H1 (cell line): ENCODE data around the gene KERA. TPM values are rescaled to one million over a fixed set of nuclear protein-coding genes. Genes with fewer than 3 reads are reported as not detected.

Experiments
- BRCA1 ChIP-seq: IDR thresholded peaks from 2 replicates; pipeline ENCODE4 v1.6.1; 2012; ENCODE audit warnings: low read depth, low read length, improper control_type of control experiment
- CHD1 ChIP-seq: IDR thresholded peaks from 2 replicates; pipeline ENCODE4 v1.6.1; 2012; ENCODE audit warnings: low read depth, low read length, improper control_type of control experiment
- CHD2 ChIP-seq: IDR thresholded peaks from 2 replicates; pipeline ENCODE4 v1.6.1; 2012; ENCODE audit warnings: low read length, improper control_type of control experiment
- CHD7 ChIP-seq: fragments of 300-600 bp; sonication (generic); IDR thresholded peaks from 2 replicates; pipeline ENCODE4 v1.7.1; 2012; ENCODE audit warnings: low read length, moderate library complexity, mild to moderate bottlenecking, inconsistent platforms; ENCODE audit not compliant: insufficient replicate concordance
- CREB1 ChIP-seq: IDR thresholded peaks from 2 replicates; pipeline ENCODE4 v1.6.1; 2012; ENCODE audit warnings: inconsistent platforms
- HDAC2 ChIP-seq, 2 experiments: fragments of 300-600 bp in 1 of 2; sonication (generic) in 1 of 2; IDR thresholded peaks; 2 replicates each; pipeline ENCODE4 v1.6.1; 2011 to 2012; ENCODE audit warnings: low read depth in 2 of 2, low read length in 2 of 2, mild to moderate bottlenecking in 2 of 2, moderate library complexity in 2 of 2, borderline replicate concordance in 1 of 2, inconsistent platforms in 1 of 2
- HDAC6 ChIP-seq: IDR thresholded peaks from one replicate; pipeline ENCODE4 v1.7.1; 2012; ENCODE audit warnings: low read depth, mild to moderate bottlenecking, inconsistent platforms, low read length, moderate library complexity
- RFX5 ChIP-seq: IDR thresholded peaks from 2 replicates; pipeline ENCODE4 v1.6.1; 2011; ENCODE audit warnings: low read depth, low read length, improper control_type of control experiment, borderline replicate concordance
- SUZ12 ChIP-seq: fragments of 200-600 bp; sonication (generic); IDR thresholded peaks from 2 replicates; pipeline ENCODE4 v1.6.1; 2012; ENCODE audit warnings: mild to moderate bottlenecking, inconsistent platforms, low read length, moderate library complexity, mixed read lengths
- TCF12 ChIP-seq: IDR thresholded peaks from 2 replicates; pipeline ENCODE4 v1.6.1; 2011; ENCODE audit warnings: low read depth, mild to moderate bottlenecking, low read length
- TEAD4 ChIP-seq: IDR thresholded peaks from 2 replicates; pipeline ENCODE4 v1.6.1; 2012; ENCODE audit warnings: low read depth, low read length, inconsistent platforms, mixed read lengths
- polyA plus RNA-seq, 7 experiments: library from polyadenylated mRNA; depleted of rRNA in 3 of 7; stranded (reverse) in 5 of 7; unstranded in 2 of 7; fragments of >200 nt in 5 of 7; fragments of 200-250 nt in 2 of 7; gene quantifications; 1 replicate in 5 of 7; 2 replicates in 1 of 7; 4 replicates in 1 of 7; pipeline versions ENCODE4 v1.2.1 to v1.2.3, GENCODE V29; 2011 to 2013; ENCODE audit warnings: missing spikeins in 2 of 7, mixed read lengths in 2 of 7
- total RNA-seq: library from RNA; stranded (reverse); fragmentation: NEBNext Ultra II Directional; extraction: Animal tissue kit (Norgen Biotek cat#: 25700); gene quantifications from 2 replicates; pipeline ENCODE4 v1.2.1, GENCODE V29; 2021

Gene KERA
- total and polyA plus RNA-seq, 2 of the 8 experiments (the other 6 are each of a cell fraction or from before 2014, with no cell fraction given): not detected

DNA sequence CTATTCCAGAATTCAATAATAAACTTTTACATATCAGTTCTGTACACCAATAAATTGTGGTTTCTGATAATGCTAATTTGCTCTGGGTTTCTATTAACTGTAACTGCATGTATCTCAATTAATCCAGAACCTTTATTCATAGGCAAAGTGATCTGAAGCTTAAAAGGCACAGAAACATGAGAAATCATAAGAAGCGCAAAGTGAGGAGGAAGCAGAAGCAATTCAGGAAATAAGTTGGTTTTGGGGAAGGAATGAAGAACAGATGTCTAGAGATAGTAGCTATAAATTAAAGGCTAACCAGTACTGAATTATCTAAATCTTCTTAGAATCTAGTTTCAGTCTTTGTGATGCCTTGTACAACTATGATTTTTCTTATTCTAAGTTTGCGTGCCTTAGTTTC is 24.6 kb downstream of the KERA start (continued):
- no peak for TF ChIP-seq CHD7
- no peak for TF ChIP-seq BRCA1
- TF ChIP-seq RFX5: no peak
- TF ChIP-seq HDAC2 (IDR thresholded peaks at IDR 0.05; ENCODE audit: borderline replicate concordance in 1 of 2, low read depth in 2 of 2, low read length in 2 of 2): no peak
- TF ChIP-seq HDAC6: no peak
- TF ChIP-seq CHD1: no peak
- TF ChIP-seq TCF12: no peak
- TF ChIP-seq CREB1: no peak
- TF ChIP-seq SUZ12: no peak
- TF ChIP-seq CHD2: no peak
- no peak for TF ChIP-seq TEAD4
